Stimulated activated CD4-positive, alpha-beta T cell treated with anti-CD3 and anti-CD28 coated beads, Interleukin-12 subunit alpha, Interleukin-12 subunit beta, amount 100 ng/mL, for 4 hours (primary cell): ENCODE results near the gene TCF25.
A peak's percentile ranks its signal among the peaks of the same experiment; 100 is the strongest.
"Not testable (repeated sequence)": the region's sequence is repeated elsewhere in the genome, so short reads cannot be mapped to it uniquely, and the experiment has no call there.

Experiments
- DNase-seq: peaks from one replicate; pipeline ENCODE4 v3.0.0-alpha.2; 2020

The TCF25 gene

GRCh38 chr16:89845417-89845816 lies 28.0 kb upstream of the TCF25 start:
- no peak for DNase-seq

DNA sequence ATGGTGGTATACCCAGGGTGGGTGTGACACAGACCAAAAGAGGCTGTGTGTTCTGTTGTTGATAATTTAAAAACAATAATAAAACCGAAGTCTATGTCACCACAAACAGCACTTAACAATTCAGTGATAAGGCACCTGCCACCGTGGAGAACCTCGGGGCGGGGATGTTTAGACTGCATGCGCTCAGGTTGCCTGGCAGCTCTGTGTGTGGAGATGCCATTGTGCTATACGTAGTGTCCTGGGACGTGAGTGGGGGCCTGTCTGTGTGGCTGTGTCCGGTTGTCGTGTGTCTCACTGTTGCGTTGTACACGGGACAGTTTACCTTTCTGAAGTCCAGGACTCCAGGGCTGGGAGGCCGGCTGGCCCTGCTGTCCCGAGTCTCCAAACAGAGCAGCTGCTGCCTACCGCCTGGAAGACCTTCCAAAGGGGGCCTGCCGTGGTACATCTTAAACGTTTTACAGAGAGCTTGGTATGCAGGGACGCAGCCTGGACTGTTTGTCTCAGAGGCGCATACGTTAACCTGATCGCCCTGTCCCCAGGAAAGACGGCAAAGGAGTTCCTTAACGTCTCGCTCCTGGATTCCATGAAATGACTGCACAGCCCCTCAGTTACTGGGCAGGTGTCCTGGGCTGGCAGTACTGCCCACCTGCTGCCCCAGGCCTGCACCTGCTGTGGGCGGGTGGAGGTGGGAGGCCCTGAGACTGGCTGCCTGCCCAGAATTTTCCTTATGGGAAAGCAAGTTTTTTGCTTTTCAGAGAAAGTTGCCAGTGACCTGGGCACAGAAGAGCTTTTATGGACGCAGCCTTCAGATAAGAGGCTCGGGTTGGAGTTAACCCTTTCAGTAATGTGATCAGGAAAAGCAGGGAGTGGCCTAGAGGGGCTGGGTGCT lies 26.1 kb upstream of the TCF25 start:
- DNase-seq: no peak

DNA sequence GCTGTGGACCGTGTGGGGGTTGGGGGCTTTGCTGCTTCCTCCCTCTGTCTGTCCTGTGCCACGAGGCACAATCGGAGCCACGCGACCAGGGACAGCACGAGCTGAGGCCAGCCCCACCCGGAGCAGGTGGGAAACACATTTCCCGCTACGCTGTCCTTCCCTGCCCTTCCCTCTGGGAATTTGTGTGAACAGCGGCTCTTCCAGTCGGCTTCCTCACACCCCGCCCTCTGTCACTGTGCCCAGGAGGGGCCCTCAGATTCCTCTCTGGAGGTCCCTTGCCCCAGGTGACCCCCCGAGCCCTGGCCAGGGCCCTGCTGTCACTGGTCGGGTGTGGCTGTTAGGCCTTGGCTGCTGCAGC lies 25.5 kb upstream of the TCF25 start:
- DNase-seq: no peak

DNA sequence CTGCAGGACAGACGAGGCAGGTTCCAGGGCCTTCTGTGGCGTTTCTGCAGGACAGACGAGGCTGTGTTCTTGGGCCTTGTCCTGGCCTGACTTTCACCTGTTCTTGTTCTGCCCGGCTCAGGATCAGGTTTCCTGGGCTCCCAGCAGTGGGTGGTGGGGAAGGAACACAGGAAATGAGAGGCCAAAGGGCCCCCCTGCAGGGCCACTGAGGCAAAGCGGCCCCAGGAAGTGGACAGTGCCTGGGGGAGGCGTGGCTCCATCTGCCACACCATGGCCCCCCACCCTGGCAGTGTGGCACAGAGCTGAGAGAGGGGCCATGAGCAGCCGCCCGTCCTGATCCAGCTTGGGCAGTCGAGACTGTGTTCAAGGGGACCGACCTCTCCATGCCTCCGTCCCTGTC lies 24.4 kb upstream of the TCF25 start:
- DNase-seq: no peak

GRCh38 chr16:89853306-89853993 lies 19.9 kb upstream of the TCF25 start:
- no peak for DNase-seq

- DNase-seq: no peak
Measured at GRCh38 chr16:89855301-89855945, 18.0 kb upstream of the TCF25 start.

DNA sequence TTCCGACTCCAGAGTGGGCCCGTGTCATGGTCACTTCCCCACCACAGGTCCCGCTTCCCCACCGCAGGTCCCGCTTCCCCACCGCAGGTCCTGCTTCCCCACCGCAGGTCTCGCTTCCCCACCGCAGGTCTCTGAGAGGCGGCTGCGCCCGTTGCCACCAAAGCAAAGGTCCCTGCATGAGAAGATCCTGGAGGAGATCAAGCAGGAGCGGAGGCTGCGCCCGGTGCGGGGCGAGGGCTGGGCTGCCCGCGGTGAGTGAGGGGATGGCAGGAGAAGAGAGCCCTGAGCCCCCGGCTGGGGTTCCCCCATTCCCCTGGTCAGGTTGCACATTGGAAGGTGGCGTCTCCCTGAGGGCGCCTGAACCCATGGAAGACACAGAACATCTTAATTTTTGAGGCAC lies 17.4 kb upstream of the TCF25 start:
- no peak for DNase-seq

DNA sequence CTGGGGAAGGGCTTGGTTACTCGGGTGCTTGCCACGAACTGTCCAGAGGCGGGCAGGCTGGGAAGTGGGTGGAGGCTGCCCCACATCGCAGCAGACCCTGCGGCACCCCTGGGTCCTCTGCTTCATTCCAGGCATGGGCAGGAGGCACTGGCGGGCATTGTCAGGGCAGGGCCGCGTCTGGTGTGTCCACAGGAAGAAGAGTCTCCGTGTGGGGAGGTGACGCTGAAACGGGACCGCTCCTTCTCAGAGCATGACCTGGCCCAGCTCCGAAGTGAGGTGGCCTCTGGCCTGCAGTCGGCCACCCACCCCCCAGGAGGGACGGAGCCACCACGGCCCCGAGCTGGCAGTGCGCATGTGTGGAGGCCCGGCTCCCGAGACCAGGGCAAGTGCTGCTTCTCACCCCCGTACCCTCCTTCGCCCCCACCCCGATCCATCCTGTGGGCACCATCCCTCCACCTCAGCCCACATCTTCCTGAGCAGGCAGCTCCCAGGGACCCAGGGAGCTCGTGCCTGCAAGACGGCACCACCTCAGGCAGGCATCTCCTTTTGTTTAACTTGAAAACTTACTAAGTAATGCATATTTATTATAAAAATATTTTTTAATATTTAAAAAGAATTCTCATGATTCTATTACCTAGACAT lies 14.3 kb upstream of the TCF25 start:
- DNase-seq: no peak

GRCh38 chr16:89859615-89860007 lies 13.8 kb upstream of the TCF25 start:
- DNase-seq: no peak

DNA sequence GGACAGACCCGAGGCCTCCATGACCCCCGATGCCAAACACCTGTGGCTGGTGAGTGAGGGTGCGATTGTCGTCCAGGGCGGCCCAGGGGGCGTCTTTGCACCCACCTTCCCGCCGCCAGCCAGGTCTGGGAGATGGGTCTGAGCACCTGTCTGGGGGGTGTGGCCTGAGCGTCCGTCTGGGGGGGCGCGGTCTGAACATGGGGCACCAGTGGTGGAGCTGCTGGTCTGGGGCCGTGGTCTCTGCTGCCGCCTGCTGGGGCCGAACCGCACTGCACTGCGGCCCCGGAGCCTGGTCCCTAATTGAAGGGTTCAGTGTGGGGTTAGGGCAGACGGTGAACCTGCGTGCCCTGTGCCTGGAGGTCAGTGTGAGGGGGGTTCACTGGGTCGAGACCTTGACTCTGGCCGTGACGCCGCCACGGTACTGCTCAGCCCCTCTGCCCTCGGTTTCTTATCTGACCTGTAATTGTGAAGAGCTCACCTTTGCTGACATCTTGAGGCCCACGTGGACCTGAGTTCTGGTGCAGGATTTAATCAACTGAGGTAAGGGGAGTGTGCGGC lies 12.6 kb upstream of the TCF25 start:
- peak; percentile 73 for DNase-seq

- no peak for DNase-seq
Measured at GRCh38 chr16:89861648-89862047, 11.7 kb upstream of the TCF25 start.

- DNase-seq: no peak
Measured at GRCh38 chr16:89862732-89863131, 10.7 kb upstream of the TCF25 start.

GRCh38 chr16:89863741-89864526 lies 9.5 kb upstream of the TCF25 start:
- DNase-seq: no peak

- no peak for DNase-seq
Measured at GRCh38 chr16:89864527-89864820, 8.9 kb upstream of the TCF25 start.

DNA sequence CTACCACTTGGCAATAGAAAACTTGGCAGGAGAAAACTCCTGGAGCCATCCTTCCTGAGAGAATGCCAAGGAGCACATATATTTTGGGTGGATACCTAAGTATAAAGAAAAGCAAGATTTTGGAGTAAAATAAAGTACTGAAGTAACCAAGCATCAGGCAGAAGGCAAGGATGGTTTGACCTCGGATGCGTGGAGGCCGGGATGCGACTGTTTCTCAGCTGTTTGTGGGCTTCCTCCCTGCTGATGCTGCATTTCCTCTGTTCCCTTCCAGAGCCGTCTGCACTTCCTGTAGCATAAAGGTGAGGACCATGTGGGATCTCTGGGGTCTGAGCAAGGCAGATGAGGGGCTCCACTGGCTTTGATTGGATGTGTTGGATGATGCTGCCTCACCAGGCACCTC lies 5.5 kb upstream of the TCF25 start:
- no peak for DNase-seq

DNA sequence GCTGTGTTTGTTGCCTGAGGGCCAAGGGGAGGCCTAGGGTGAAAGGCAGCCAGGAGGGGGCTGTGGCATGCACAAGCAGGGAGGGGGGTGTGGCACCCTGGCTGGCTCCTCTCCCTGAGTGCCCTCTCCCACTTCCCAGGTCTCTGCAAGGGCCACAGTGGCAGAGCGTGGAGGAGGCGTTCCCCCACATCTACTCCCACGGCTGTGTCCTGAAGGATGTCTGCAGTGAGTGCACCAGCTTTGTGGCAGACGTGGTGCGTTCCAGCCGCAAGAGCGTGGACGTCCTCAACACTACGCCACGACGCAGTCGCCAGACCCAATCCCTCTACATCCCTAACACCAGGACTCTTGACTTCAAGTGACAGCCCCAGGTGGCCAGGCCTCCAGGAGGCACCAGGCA lies 3.5 kb upstream of the TCF25 start:
- DNase-seq: no peak

GRCh38 chr16:89870440-89870839 lies 3.0 kb upstream of the TCF25 start:
- DNase-seq: no peak

DNA sequence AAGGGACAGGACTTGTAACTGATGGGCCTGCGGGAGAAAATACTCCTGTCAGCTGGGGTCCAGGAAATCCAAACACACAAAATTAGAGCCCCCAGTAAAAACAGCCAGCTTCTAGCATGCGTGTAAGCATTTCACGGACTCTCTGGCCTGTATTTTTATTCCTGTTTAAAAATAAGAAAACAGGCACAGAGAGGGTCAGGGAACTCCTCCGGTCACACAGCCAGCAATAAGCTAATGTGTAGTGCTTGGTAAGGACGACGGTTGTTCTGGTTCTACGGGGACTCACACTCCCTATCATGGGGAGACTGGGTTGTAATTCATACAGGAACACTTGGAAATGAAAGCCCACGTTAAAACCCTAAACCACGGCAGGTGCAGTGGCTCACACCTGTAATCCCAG lies 1.5 kb upstream of the TCF25 start:
- no peak for DNase-seq

DNA sequence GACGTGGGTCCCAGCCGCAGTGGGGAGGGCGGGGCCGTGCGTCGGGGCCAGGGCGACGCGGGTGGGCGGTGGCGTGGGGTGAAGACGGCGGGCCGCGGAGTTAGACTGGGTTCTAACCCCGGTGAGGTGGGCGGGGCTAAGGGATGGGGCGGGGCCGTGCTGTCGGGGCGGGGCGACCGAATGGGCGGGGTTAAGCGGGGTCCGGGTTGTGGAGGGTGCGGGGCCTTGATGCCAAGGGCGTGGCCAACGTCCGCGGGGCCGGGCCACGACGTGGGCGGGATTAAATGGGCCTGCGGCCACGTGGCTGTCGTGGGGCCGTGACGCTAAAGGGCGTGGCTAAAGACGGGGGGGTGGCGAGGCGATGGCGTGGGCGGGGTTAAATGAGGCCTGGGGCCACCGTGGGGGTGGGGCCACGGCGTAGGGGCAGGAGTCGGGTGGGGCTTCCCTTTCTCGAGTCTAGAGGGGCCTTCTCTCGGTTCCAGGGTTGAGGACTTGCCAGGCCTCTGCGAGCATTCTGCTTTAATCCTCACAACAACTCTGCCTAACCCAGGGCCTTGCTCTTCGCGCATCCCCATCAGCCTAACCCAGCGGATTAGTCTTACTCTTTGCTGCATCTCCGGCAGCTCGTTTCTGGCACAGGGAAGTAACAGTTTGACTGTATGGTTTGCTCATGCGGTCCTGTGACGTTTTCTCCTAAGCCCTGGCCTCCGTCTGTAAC lies 739 bp downstream of the TCF25 start:
- DNase-seq: peak; percentile 97

GRCh38 chr16:89879123-89879522 lies 5.7 kb downstream of the TCF25 start:
- DNase-seq: not testable (repeated sequence)

GRCh38 chr16:89880477-89881367 lies 7.3 kb downstream of the TCF25 start:
- no peak for DNase-seq
